BLaER1 (cell line): ENCODE results near the gene MTREX.

Experiments
- H3K27ac ChIP-seq: shearing (Covaris generic); formaldehyde crosslinking; 2 replicates; pipeline ENCODE4 v1.8.1; 2022
- H3K27me3 ChIP-seq: shearing (Covaris generic); formaldehyde crosslinking; 2 replicates; pipeline ENCODE4 v1.8.1; 2022
- H3K36me3 ChIP-seq: shearing (Covaris generic); formaldehyde crosslinking; 2 replicates; pipeline ENCODE4 v1.8.1; 2022
- H3K4me1 ChIP-seq: shearing (Covaris generic); formaldehyde crosslinking; 2 replicates; pipeline ENCODE4 v1.8.1; 2022
- H3K4me2 ChIP-seq: shearing (Covaris generic); formaldehyde crosslinking; 2 replicates; pipeline ENCODE4 v1.8.1; 2022
- H3K4me3 ChIP-seq: shearing (Covaris generic); formaldehyde crosslinking; 2 replicates; pipeline ENCODE4 v1.8.1; 2022
- H3K9ac ChIP-seq: shearing (Covaris generic); formaldehyde crosslinking; 2 replicates; pipeline ENCODE4 v1.8.1; 2022
- H3K9me3 ChIP-seq: shearing (Covaris generic); formaldehyde crosslinking; 2 replicates; pipeline ENCODE4 v1.8.1; 2022
- H4K20me1 ChIP-seq: shearing (Covaris generic); formaldehyde crosslinking; 2 replicates; pipeline ENCODE4 v1.8.1; 2022
- Cebpa-rat ChIP-seq: shearing (Covaris generic); IDR thresholded peaks from 2 replicates; pipeline ENCODE4 v1.8.1; 2022

The MTREX gene

GRCh38 chr5:55324006-55324405, 16.2 kb downstream of the MTREX start:
- Histone ChIP-seq H3K4me2 (no peak overlapping the region), H3K36me3 (peaks cover 54% of the 10 kb centered on the region), H3K4me1 (no peaks in the 10 kb centered on the region), H4K20me1 (peaks cover 81% of the 10 kb centered on the region), H3K27ac (no peak overlapping the region), H3K4me3 (no peak overlapping the region), H3K9me3 (no peaks in the 10 kb centered on the region), H3K27me3 (no peaks in the 10 kb centered on the region), H3K9ac (no peak overlapping the region)
- no peak for TF ChIP-seq Cebpa-rat

GRCh38 chr5:55324815-55325418, 17.1 kb downstream of the MTREX start:
- H4K20me1 ChIP-seq, result peaks cover 78% of the 10 kb centered on the region
- no peak for TF ChIP-seq Cebpa-rat
- H3K27ac ChIP-seq, result no peak overlapping the region
- no peak overlapping the region for H3K4me3 ChIP-seq
- H3K4me2 ChIP-seq, result no peak overlapping the region
- peaks cover 4% of the 10 kb centered on the region for H3K4me1 ChIP-seq
- H3K9ac ChIP-seq, result no peak overlapping the region
- H3K36me3 ChIP-seq, result peaks cover 63% of the 10 kb centered on the region
- H3K9me3 ChIP-seq, result no peaks in the 10 kb centered on the region
- no peaks in the 10 kb centered on the region for H3K27me3 ChIP-seq

GRCh38 chr5:55325621-55326020, 17.8 kb downstream of the MTREX start:
- Histone ChIP-seq H3K36me3 (peaks cover 66% of the 10 kb centered on the region), H3K4me2 (no peak overlapping the region), H3K27me3 (no peaks in the 10 kb centered on the region), H3K4me1 (peaks cover 10% of the 10 kb centered on the region), H3K9me3 (no peaks in the 10 kb centered on the region), H3K9ac (no peak overlapping the region), H3K27ac (no peak overlapping the region), H4K20me1 (peaks cover 78% of the 10 kb centered on the region), H3K4me3 (no peak overlapping the region)
- TF ChIP-seq Cebpa-rat, result no peak

- no peak overlapping the region for H3K9ac ChIP-seq
- no peak overlapping the region for H3K4me2 ChIP-seq
- H3K36me3 ChIP-seq, result peaks cover 80% of the 10 kb centered on the region
- H3K9me3 ChIP-seq, result no peaks in the 10 kb centered on the region
- no peaks in the 10 kb centered on the region for H3K27me3 ChIP-seq
- H3K27ac ChIP-seq, result no peak overlapping the region
- H4K20me1 ChIP-seq, result peaks cover 62% of the 10 kb centered on the region
- no peak overlapping the region for H3K4me3 ChIP-seq
- H3K4me1 ChIP-seq, result peaks cover 10% of the 10 kb centered on the region
- no peak for TF ChIP-seq Cebpa-rat
Observed at GRCh38 chr5:55327281-55327680, 19.5 kb downstream of the MTREX start.

GRCh38 chr5:55331321-55331720, 23.5 kb downstream of the MTREX start:
- peaks cover 10% of the 10 kb centered on the region for H3K4me1 ChIP-seq
- no peak overlapping the region for H3K4me3 ChIP-seq
- peaks cover 59% of the 10 kb centered on the region for H4K20me1 ChIP-seq
- H3K4me2 ChIP-seq, result no peak overlapping the region
- no peak overlapping the region for H3K9ac ChIP-seq
- H3K36me3 ChIP-seq, result peaks cover 77% of the 10 kb centered on the region
- H3K27me3 ChIP-seq, result no peaks in the 10 kb centered on the region
- H3K27ac ChIP-seq, result no peak overlapping the region
- H3K9me3 ChIP-seq, result no peaks in the 10 kb centered on the region
- TF ChIP-seq Cebpa-rat, result no peak

GRCh38 chr5:55333017-55333416, 25.2 kb downstream of the MTREX start:
- Histone ChIP-seq H4K20me1 (peaks cover 66% of the 10 kb centered on the region), H3K9ac (no peak overlapping the region), H3K27me3 (no peaks in the 10 kb centered on the region), H3K4me2 (no peak overlapping the region), H3K36me3 (peaks cover 71% of the 10 kb centered on the region), H3K27ac (no peak overlapping the region), H3K9me3 (no peaks in the 10 kb centered on the region), H3K4me1 (peaks cover 10% of the 10 kb centered on the region), H3K4me3 (no peak overlapping the region)
- no peak for TF ChIP-seq Cebpa-rat

- H3K9ac ChIP-seq, result no peak overlapping the region
- no peaks in the 10 kb centered on the region for H3K9me3 ChIP-seq
- peaks cover 66% of the 10 kb centered on the region for H3K36me3 ChIP-seq
- no peak overlapping the region for H3K27ac ChIP-seq
- no peaks in the 10 kb centered on the region for H3K27me3 ChIP-seq
- no peak overlapping the region for H3K4me3 ChIP-seq
- H3K4me2 ChIP-seq, result no peak overlapping the region
- no peak for TF ChIP-seq Cebpa-rat
- peaks cover 10% of the 10 kb centered on the region for H3K4me1 ChIP-seq
- peaks cover 73% of the 10 kb centered on the region for H4K20me1 ChIP-seq
Observed at GRCh38 chr5:55333811-55334210, 26.0 kb downstream of the MTREX start.

GRCh38 chr5:55338092-55338613, 30.4 kb downstream of the MTREX start:
- Histone ChIP-seq H4K20me1 (peaks cover 68% of the 10 kb centered on the region), H3K9ac (no peak overlapping the region), H3K4me1 (no peaks in the 10 kb centered on the region), H3K36me3 (peaks cover 54% of the 10 kb centered on the region), H3K9me3 (no peaks in the 10 kb centered on the region), H3K4me3 (no peak overlapping the region), H3K27ac (no peak overlapping the region), H3K27me3 (no peaks in the 10 kb centered on the region), H3K4me2 (no peak overlapping the region)
- TF ChIP-seq Cebpa-rat, result no peak

GRCh38 chr5:55338810-55339243, 31.0 kb downstream of the MTREX start:
- Histone ChIP-seq H4K20me1 (peaks cover 68% of the 10 kb centered on the region), H3K27me3 (no peaks in the 10 kb centered on the region), H3K9ac (no peak overlapping the region), H3K4me3 (no peak overlapping the region), H3K36me3 (peaks cover 53% of the 10 kb centered on the region), H3K9me3 (no peaks in the 10 kb centered on the region), H3K4me2 (no peak overlapping the region), H3K4me1 (no peaks in the 10 kb centered on the region), H3K27ac (no peak overlapping the region)
- TF ChIP-seq Cebpa-rat, result no peak

- no peak overlapping the region for H3K27ac ChIP-seq
- no peak overlapping the region for H3K4me2 ChIP-seq
- TF ChIP-seq Cebpa-rat, result no peak
- no peak overlapping the region for H3K9ac ChIP-seq
- H3K4me1 ChIP-seq, result no peaks in the 10 kb centered on the region
- peaks cover 6% of the 10 kb centered on the region for H3K9me3 ChIP-seq
- no peak overlapping the region for H3K4me3 ChIP-seq
- H3K36me3 ChIP-seq, result peaks cover 71% of the 10 kb centered on the region
- H3K27me3 ChIP-seq, result no peaks in the 10 kb centered on the region
- H4K20me1 ChIP-seq, result peaks cover 32% of the 10 kb centered on the region
Observed at GRCh38 chr5:55343107-55343506, 35.3 kb downstream of the MTREX start.
